ENCODE measurements around the gene SNX7.

DNA sequence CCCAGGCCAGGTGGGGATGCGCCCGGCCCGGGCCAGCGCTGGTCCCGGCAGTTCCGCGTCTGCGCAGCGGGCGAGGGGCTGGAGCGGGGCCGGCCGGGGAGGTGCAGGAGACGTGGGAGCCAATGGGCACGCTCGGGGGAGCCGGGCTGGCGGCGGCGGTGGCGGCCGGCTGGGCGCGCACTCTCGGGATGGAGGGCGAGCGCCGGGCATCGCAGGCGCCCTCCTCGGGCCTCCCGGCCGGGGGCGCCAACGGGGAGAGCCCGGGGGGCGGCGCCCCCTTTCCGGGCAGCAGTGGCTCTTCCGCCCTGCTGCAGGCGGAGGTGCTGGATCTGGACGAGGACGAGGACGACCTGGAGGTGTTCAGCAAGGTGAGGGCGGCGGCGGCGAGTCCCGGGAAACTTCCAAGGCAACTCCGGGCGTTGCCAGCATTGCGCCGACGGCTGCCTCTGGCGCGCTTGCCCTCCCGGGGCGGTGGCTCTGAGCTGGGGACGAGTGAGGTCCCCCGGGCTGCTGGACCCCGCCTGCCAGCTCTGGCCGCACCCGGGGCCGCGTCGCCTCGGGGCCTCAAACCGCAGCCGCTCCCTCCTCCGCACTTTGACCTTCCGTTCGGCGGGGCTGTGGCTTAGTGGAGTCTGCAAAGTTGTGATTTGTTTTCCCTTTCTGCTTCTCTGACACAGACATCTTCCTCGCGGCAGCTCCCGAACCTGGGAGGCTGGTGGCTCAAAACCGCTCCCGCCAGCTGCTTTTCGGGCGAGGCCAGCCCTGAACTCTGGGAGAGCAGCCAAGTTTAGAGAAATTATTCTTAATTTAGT, at the start of gene SNX7:
- TF ChIP-seq, protein P1, sequence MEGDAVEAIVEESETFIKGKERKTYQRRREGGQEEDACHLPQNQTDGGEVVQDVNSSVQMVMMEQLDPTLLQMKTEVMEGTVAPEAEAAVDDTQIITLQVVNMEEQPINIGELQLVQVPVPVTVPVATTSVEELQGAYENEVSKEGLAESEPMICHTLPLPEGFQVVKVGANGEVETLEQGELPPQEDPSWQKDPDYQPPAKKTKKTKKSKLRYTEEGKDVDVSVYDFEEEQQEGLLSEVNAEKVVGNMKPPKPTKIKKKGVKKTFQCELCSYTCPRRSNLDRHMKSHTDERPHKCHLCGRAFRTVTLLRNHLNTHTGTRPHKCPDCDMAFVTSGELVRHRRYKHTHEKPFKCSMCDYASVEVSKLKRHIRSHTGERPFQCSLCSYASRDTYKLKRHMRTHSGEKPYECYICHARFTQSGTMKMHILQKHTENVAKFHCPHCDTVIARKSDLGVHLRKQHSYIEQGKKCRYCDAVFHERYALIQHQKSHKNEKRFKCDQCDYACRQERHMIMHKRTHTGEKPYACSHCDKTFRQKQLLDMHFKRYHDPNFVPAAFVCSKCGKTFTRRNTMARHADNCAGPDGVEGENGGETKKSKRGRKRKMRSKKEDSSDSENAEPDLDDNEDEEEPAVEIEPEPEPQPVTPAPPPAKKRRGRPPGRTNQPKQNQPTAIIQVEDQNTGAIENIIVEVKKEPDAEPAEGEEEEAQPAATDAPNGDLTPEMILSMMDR (IDR thresholded peaks at IDR 0.05): peak in 3 of 4 donors; percentile 13 to 37 (median 32)
- peak; percentile 75 for TF ChIP-seq POLR2A (IDR thresholded peaks at IDR 0.05)
